Peyer's patch (tissue), 4 donors: Measurements from ENCODE around the gene MAML1. TPM values are rescaled to one million over a fixed set of nuclear protein-coding genes. Genes with fewer than 3 reads are reported as not detected.
A peak's percentile ranks its signal among the peaks of the same experiment; 100 is the strongest.
"Not testable (repeated sequence)": the region's sequence is repeated elsewhere in the genome, so short reads cannot be mapped to it uniquely, and the experiment has no call there.

Experiments used
- DNase-seq, 3 donors: peaks; one replicate each; pipeline ENCODE4 v3.0.0-alpha.2; 2017 to 2019
- H3K27ac ChIP-seq, 4 donors: fragments of 200-600 bp; sonication (generic); one replicate each; pipeline ENCODE4 v1.5.1; 2016 to 2019
- H3K27me3 ChIP-seq, 2 donors: fragments of 200-600 bp; sonication (generic); one replicate each; pipeline ENCODE4 v1.5.1; 2019
- H3K36me3 ChIP-seq, 3 donors: fragments of 200-600 bp; sonication (generic); one replicate each; pipeline ENCODE4 v1.5.1; 2016 to 2019
- H3K4me1 ChIP-seq, 4 donors: fragments of 200-600 bp; sonication (generic); one replicate each; pipeline ENCODE4 v1.5.1; 2016 to 2019
- H3K4me3 ChIP-seq, 4 donors: fragments of 200-600 bp; sonication (generic); 1 replicate in 3 of 4; 2 replicates in 1 of 4; pipeline ENCODE4 v1.5.1; 2016 to 2019; ENCODE audit warnings: mild to moderate bottlenecking in 1 of 4
- H3K9me3 ChIP-seq, 4 donors: fragments of 200-600 bp; sonication (generic); one replicate each; pipeline ENCODE4 v1.5.1; 2016 to 2019; ENCODE audit warnings: mild to moderate bottlenecking in 1 of 4
- POLR2A ChIP-seq, 2 donors: fragments of 450-650 bp; IDR thresholded peaks; one replicate each; pipeline ENCODE4 v1.5.1; 2017; ENCODE audit warnings: antibody characterized with exemption in 2 of 2, mild to moderate bottlenecking in 2 of 2, moderate library complexity in 2 of 2
- total RNA-seq, 4 donors: library from RNA; depleted of rRNA; stranded (reverse); fragments of >200 nt; gene quantifications; one replicate each; pipeline ENCODE4 v1.1.0, GENCODE V29; 2016
- TF ChIP-seq, protein P1 (sequence below), 6 experiments: fragments of 450-650 bp in 4 of 6; fragments of 200-600 bp in 2 of 6; sonication (generic) in 1 of 6; IDR thresholded peaks; one replicate each; pipeline ENCODE4 v1.5.1; 2017 to 2019; ENCODE audit warnings: antibody characterized with exemption in 6 of 6, mild to moderate bottlenecking in 3 of 6, moderate library complexity in 1 of 6

The MAML1 gene
- total RNA-seq, 4 donors from 2014 or later, result 29.6 to 43.1 (median 37.3) TPM

DNA sequence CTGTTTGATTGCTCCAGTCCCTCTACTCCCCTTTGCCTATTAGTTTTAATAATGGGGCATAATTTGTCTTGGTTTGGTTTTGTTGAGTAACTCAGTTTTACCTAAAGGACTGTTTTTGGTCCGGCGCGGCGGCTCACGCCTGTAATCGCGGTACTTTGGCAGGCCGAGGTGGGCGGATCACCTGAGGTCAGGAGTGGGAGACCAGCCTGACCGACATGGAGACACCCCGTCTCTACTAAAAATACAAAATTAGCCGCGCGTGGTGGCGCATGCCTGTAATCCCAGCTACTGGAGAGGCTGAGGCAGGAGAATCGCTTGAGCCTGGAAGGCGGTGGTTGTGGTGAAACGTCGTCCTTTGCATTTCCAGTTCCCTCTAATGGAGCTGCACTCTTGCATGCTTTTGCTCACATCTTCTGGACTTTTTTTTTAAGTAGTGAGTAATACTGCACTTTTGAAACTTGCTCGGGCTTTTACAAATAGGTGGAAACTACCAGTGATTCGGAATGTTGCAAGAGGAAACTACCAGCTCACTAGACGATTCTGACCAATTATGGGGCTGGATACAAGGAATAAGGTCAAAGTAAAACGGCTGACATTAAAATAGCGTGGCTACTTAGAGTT is 721 bp upstream of the MAML1 start:
- Histone ChIP-seq H3K4me1 (peaks cover 0 to 30% (median 4%) of the 10 kb centered on the region in 4 donors), H3K27ac (peak overlapping the region; percentile 50 to 98 (median 88)), H3K9me3 (no peaks in the 10 kb centered on the region), H3K27me3 (no peaks in the 10 kb centered on the region), H3K4me3 (peak overlapping the region; percentile 17 to 98 (median 96)), H3K36me3 (peaks cover 0 to 46% (median 0%) of the 10 kb centered on the region in 3 donors)
- TF ChIP-seq, protein P1, sequence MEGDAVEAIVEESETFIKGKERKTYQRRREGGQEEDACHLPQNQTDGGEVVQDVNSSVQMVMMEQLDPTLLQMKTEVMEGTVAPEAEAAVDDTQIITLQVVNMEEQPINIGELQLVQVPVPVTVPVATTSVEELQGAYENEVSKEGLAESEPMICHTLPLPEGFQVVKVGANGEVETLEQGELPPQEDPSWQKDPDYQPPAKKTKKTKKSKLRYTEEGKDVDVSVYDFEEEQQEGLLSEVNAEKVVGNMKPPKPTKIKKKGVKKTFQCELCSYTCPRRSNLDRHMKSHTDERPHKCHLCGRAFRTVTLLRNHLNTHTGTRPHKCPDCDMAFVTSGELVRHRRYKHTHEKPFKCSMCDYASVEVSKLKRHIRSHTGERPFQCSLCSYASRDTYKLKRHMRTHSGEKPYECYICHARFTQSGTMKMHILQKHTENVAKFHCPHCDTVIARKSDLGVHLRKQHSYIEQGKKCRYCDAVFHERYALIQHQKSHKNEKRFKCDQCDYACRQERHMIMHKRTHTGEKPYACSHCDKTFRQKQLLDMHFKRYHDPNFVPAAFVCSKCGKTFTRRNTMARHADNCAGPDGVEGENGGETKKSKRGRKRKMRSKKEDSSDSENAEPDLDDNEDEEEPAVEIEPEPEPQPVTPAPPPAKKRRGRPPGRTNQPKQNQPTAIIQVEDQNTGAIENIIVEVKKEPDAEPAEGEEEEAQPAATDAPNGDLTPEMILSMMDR (IDR thresholded peaks at IDR 0.05), result no peak
- TF ChIP-seq POLR2A (IDR thresholded peaks at IDR 0.05), result no peak
- peak in 2 of 3 donors; percentile 36 to 52 for DNase-seq

DNA sequence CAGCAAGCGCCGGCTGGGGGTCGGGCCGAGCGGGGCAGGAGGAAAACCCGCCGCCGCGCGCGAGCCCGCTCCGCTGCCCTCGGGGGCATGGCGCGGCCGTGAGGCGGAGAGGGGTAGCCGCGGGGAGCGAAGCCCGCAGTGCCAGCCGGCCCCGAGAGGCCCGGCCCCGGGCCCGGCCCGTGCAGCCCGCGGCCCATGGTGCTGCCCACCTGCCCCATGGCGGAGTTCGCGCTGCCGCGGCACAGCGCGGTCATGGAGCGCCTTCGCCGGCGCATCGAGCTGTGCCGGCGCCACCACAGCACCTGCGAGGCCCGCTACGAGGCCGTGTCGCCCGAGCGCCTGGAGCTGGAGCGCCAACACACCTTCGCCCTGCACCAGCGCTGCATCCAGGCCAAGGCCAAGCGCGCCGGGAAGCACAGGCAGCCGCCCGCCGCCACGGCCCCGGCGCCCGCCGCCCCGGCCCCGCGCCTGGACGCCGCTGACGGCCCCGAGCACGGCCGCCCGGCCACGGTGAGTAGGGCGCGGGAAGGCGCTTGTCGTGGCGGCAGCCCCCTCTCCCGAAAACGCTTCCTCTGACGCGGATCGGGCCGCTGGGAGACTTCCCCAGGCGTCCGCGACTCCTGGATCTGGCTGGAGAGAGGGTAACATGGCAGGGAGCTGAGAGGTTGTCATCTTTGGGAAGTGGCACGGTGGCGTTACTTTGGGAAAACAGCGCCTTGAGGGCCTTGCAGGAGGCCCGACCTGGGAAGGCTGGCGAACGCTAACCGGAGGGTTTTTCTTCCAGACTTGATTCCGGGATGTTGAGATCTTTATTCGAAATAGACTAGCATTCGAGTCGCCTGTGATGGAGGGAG is 523 bp downstream of the MAML1 start:
- TF ChIP-seq, protein P1 (IDR thresholded peaks at IDR 0.05), result no peak
- TF ChIP-seq POLR2A (IDR thresholded peaks at IDR 0.05), result peak in 1 of 2 donors; percentile 31
- DNase-seq, result peak in 2 of 3 donors; percentile 32 to 60
- no peaks in the 10 kb centered on the region for H3K27me3 ChIP-seq
- H3K27ac ChIP-seq, result peak overlapping the region; percentile 95 to 99 (median 98)
- peaks cover 0 to 34% (median 0%) of the 10 kb centered on the region in 3 donors for H3K36me3 ChIP-seq
- H3K9me3 ChIP-seq, result no peaks in the 10 kb centered on the region
- peak overlapping the region; percentile 93 to 98 (median 96) for H3K4me3 ChIP-seq
- H3K4me1 ChIP-seq, result peaks cover 0 to 33% (median 4%) of the 10 kb centered on the region in 4 donors

- peaks cover 0 to 33% (median 4%) of the 10 kb centered on the region in 4 donors for H3K4me1 ChIP-seq
- no peaks in the 10 kb centered on the region for H3K27me3 ChIP-seq
- H3K27ac ChIP-seq, result peak overlapping the region; percentile 95 to 99 (median 98)
- H3K9me3 ChIP-seq, result no peaks in the 10 kb centered on the region
- peak overlapping the region; percentile 93 to 98 (median 96) for H3K4me3 ChIP-seq
- TF ChIP-seq, protein P1 (IDR thresholded peaks at IDR 0.05), result no peak
- TF ChIP-seq POLR2A (IDR thresholded peaks at IDR 0.05), result no peak
- DNase-seq, result no peak
- H3K36me3 ChIP-seq, result peaks cover 0 to 28% (median 0%) of the 10 kb centered on the region in 3 donors
Measured at GRCh38 chr5:179733772-179734126, 1.1 kb downstream of the MAML1 start.

- peaks cover 0 to 19% (median 0%) of the 10 kb centered on the region in 3 donors for H3K36me3 ChIP-seq
- H3K4me3 ChIP-seq, result peak overlapping the region in 2 of 4 donors; percentile 93 to 98
- DNase-seq, result no peak
- no peak overlapping the region for H3K27ac ChIP-seq
- H3K4me1 ChIP-seq, result peaks cover 0 to 33% (median 4%) of the 10 kb centered on the region in 4 donors
- H3K27me3 ChIP-seq, result no peaks in the 10 kb centered on the region
- H3K9me3 ChIP-seq, result no peaks in the 10 kb centered on the region
- TF ChIP-seq, protein P1 (IDR thresholded peaks at IDR 0.05), result no peak
- TF ChIP-seq POLR2A (IDR thresholded peaks at IDR 0.05), result no peak
Measured at GRCh38 chr5:179734536-179735164, 2.0 kb downstream of the MAML1 start.

- H3K9me3 ChIP-seq, result no peaks in the 10 kb centered on the region
- no peak for TF ChIP-seq POLR2A (IDR thresholded peaks at IDR 0.05)
- TF ChIP-seq, protein P1 (IDR thresholded peaks at IDR 0.05), result no peak
- no peak overlapping the region for H3K27ac ChIP-seq
- H3K4me3 ChIP-seq, result no peak overlapping the region
- no peaks in the 10 kb centered on the region for H3K27me3 ChIP-seq
- peaks cover 0 to 33% (median 4%) of the 10 kb centered on the region in 4 donors for H3K4me1 ChIP-seq
- H3K36me3 ChIP-seq, result peaks cover 0 to 7% (median 0%) of the 10 kb centered on the region in 3 donors
- no peak for DNase-seq
Measured at GRCh38 chr5:179738742-179739141, 6.1 kb downstream of the MAML1 start.

DNA sequence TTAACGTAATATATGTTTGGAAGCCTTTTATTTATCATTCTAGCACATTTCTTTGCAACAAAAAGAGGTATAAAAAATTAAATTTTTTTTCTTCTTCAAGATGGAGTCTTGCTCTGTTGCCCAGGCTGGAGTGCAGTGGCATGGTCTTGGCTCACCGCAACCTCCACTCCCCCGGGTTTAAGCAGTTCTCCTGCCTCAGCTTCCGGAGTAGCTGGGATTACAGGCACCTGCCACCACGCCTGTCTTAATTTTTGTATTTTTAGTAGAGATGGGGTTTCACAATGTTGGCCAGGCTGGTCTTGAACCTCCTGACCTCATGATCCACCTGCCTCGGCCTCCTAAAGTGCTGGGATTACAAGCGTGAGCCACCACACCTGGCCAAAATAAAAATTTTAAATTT is 11.5 kb downstream of the MAML1 start:
- not testable (repeated sequence) for H3K9me3 ChIP-seq, H3K27ac ChIP-seq, H3K36me3 ChIP-seq, H3K4me3 ChIP-seq, H3K27me3 ChIP-seq, DNase-seq, H3K4me1 ChIP-seq
